Adrenal gland (tissue), 12 donors: Measurements from ENCODE around the gene TULP4. TPM values are rescaled to one million over a fixed set of nuclear protein-coding genes. Genes with fewer than 3 reads are reported as not detected.
"Not testable (repeated sequence)": the region's sequence is repeated elsewhere in the genome, so short reads cannot be mapped to it uniquely, and the experiment has no call there.

Source experiments
- DNase-seq, 7 donors: peaks; one replicate each; pipeline ENCODE4 v3.0.0-alpha.2; 2019 to 2020
- H3K27ac ChIP-seq, 5 donors: fragments of 200-600 bp; sonication (generic) in 4 of 5; 1 replicate in 3 of 5; 2 replicates in 2 of 5; pipeline versions ENCODE4 v1.5.1 to v1.8.0; 2016 to 2020; ENCODE audit warnings: mild to moderate bottlenecking in 1 of 5
- H3K27me3 ChIP-seq: fragments of 200-600 bp; 2 replicates; pipeline ENCODE4 v1.8.0; 2021
- H3K36me3 ChIP-seq, 2 donors: fragments of 200-600 bp; replicated peaks in 1 of 2; 1 replicate in 1 of 2; 2 replicates in 1 of 2; pipeline versions ENCODE4 v1.5.1 to v1.8.0; 2018 to 2022
- H3K4me1 ChIP-seq, 2 donors: fragments of 200-600 bp; replicated peaks in 1 of 2; 1 replicate in 1 of 2; 2 replicates in 1 of 2; pipeline versions ENCODE4 v1.5.1 to v1.8.0; 2018 to 2021
- H3K4me3 ChIP-seq, 4 donors: fragments of 200-600 bp; sonication (generic) in 3 of 4; one replicate each; pipeline ENCODE4 v1.5.1; 2016 to 2018
- H3K9me3 ChIP-seq, 3 donors: fragments of 200-600 bp; sonication (generic) in 1 of 3; replicated peaks in 1 of 3; 1 replicate in 2 of 3; 2 replicates in 1 of 3; pipeline versions ENCODE4 v1.5.1 to v1.8.0; 2016 to 2021
- CTCF ChIP-seq, 6 experiments: fragments of 450-650 bp in 4 of 6; fragments of 200-600 bp in 2 of 6; sonication (generic) in 1 of 6; IDR thresholded peaks; 1 replicate in 5 of 6; 2 replicates in 1 of 6; pipeline versions ENCODE4 v1.5.1 to v1.8.0; 2016 to 2021; ENCODE audit warnings: antibody characterized with exemption in 6 of 6, mild to moderate bottlenecking in 2 of 6, moderate library complexity in 1 of 6
- POLR2A ChIP-seq, 2 donors: fragments of 450-650 bp; IDR thresholded peaks; one replicate each; pipeline ENCODE4 v1.6.1; 2017; ENCODE audit warnings: antibody characterized with exemption in 2 of 2, mild to moderate bottlenecking in 2 of 2, moderate library complexity in 1 of 2
- WGBS, 4 donors: extraction: QIAGEN DNeasy Blood & Tissue Kit in 2 of 4; methylation state at CpG; one replicate each; pipeline versions ENCODE4 v1.1.5 to v1.1.7; 2013 to 2017; 5-methylcytosine and 5-hydroxymethylcytosine counted together
- intact Hi-C, 2 donors: fragments of 100-400 bp; cut with DNase I; formaldehyde crosslinking; loops; one replicate each; pipeline versions ENCODE4 v1.14.1 to v1.15.0; 2022 to 2023
- polyA plus RNA-seq, 3 donors: library from polyadenylated mRNA; stranded (reverse); fragments of 200-250 nt in 2 of 3; fragments of 350-450 nt in 1 of 3; fragmentation: Illumina TruSeq in 1 of 3; extraction: RNeasy Lipid Tissue Mini Kit (QIAGEN cat#74804) in 1 of 3; gene quantifications; one replicate each; pipeline ENCODE4 v1.2.3, GENCODE V29; 2013 to 2014
- total RNA-seq, 9 donors: library from RNA; depleted of rRNA in 4 of 9; stranded (reverse); fragments of >200 nt in 4 of 9; fragments of 120-200 nt in 1 of 9; fragmentation: NEBNext Ultra II Directional in 1 of 9; extraction: Animal tissue kit (Norgen Biotek cat#: 25700) in 1 of 9; gene quantifications; one replicate each; pipeline versions ENCODE4 v1.1.0 to v1.2.4, GENCODE V29; 2013 to 2023
- donor health status: healthy with polysubstance abuse.
- donor health status: Bipolar disorder and iron deficiency.
- donor health status: DM: yes; HTN: yes; CAD: no.
- donor health status: DM: no; HTN: no; CAD: no.
- donor health status: DM: no; HTN: no; CAD: no.
- donor health status: DM: yes; HTN: yes; CAD: no.

TULP4 gene
- total and polyA plus RNA-seq, 12 donors = 1.9 to 89.6 (median 61.4) TPM

- H3K36me3 ChIP-seq = no peaks in the 10 kb centered on the region
- no peak overlapping the region for H3K4me3 ChIP-seq
- TF ChIP-seq POLR2A (IDR thresholded peaks at IDR 0.05) (no peak), CTCF (IDR thresholded peaks at IDR 0.05) (no peak)
- H3K4me1 ChIP-seq = peaks cover 0 to 14% of the 10 kb centered on the region in 2 donors
- intact Hi-C loops = no loop called here
- H3K9me3 ChIP-seq = no peaks in the 10 kb centered on the region
- H3K27me3 ChIP-seq = no peaks in the 10 kb centered on the region
- DNase-seq = no peak
- no peak overlapping the region for H3K27ac ChIP-seq
- 88 to 99% (median 92%) methylated on average over 3 of the region's 3 CpGs for WGBS, 4 donors
Observed at GRCh38 chr6:158290040-158290439, 22.2 kb upstream of the TULP4 start.

GRCh38 chr6:158290659-158291058 lies 21.6 kb upstream of the TULP4 start:
- H3K4me1 ChIP-seq = peaks cover 0 to 12% of the 10 kb centered on the region in 2 donors
- no peak for DNase-seq
- TF ChIP-seq POLR2A (IDR thresholded peaks at IDR 0.05) (no peak), CTCF (IDR thresholded peaks at IDR 0.05) (no peak)
- no peaks in the 10 kb centered on the region for H3K36me3 ChIP-seq
- no peak overlapping the region for H3K27ac ChIP-seq
- 77 to 90% (median 86%) methylated on average over 3 of the region's 3 CpGs for WGBS, 4 donors
- H3K4me3 ChIP-seq = no peak overlapping the region
- intact Hi-C loops = no loop called here
- H3K9me3 ChIP-seq = no peaks in the 10 kb centered on the region
- no peaks in the 10 kb centered on the region for H3K27me3 ChIP-seq

GRCh38 chr6:158292016-158292415 lies 20.2 kb upstream of the TULP4 start:
- no peak overlapping the region for H3K27ac ChIP-seq
- TF ChIP-seq CTCF (IDR thresholded peaks at IDR 0.05) (no peak), POLR2A (IDR thresholded peaks at IDR 0.05) (no peak)
- 93 to 100% (median 98%) methylated on average over 3 of the region's 3 CpGs for WGBS, 4 donors
- H3K36me3 ChIP-seq = no peaks in the 10 kb centered on the region
- no peaks in the 10 kb centered on the region for H3K4me1 ChIP-seq
- no peak for DNase-seq
- H3K27me3 ChIP-seq = no peaks in the 10 kb centered on the region
- intact Hi-C loops = no loop called here
- no peak overlapping the region for H3K4me3 ChIP-seq
- no peaks in the 10 kb centered on the region for H3K9me3 ChIP-seq

- no peak for TF ChIP-seq POLR2A (IDR thresholded peaks at IDR 0.05)
- no peak for TF ChIP-seq CTCF (IDR thresholded peaks at IDR 0.05)
- Histone ChIP-seq H3K4me1 (no peaks in the 10 kb centered on the region), H3K27ac (no peak overlapping the region), H3K27me3 (no peaks in the 10 kb centered on the region), H3K9me3 (no peaks in the 10 kb centered on the region), H3K36me3 (no peaks in the 10 kb centered on the region), H3K4me3 (no peak overlapping the region)
- intact Hi-C loops = no loop called here
- no peak for DNase-seq
- 84 to 100% (median 94%) methylated on average over 1 of the region's 1 CpG for WGBS, 4 donors
Observed at GRCh38 chr6:158293122-158293521, 19.1 kb upstream of the TULP4 start.

- DNase-seq, H3K4me1 ChIP-seq, H3K27me3 ChIP-seq, H3K4me3 ChIP-seq, H3K36me3 ChIP-seq, intact Hi-C loops, H3K9me3 ChIP-seq, H3K27ac ChIP-seq: not testable (repeated sequence)
- 96 to 98% (median 97%) methylated on average over 11 of the region's 11 CpGs for WGBS, 4 donors
Observed at GRCh38 chr6:158295976-158296853, 16.1 kb upstream of the TULP4 start.

GRCh38 chr6:158296854-158297324 lies 15.4 kb upstream of the TULP4 start:
- H3K4me3 ChIP-seq, H3K36me3 ChIP-seq, H3K27ac ChIP-seq, H3K4me1 ChIP-seq, H3K27me3 ChIP-seq, H3K9me3 ChIP-seq, intact Hi-C loops, DNase-seq: not testable (repeated sequence)
- WGBS, 4 donors = 97 to 98% (median 98%) methylated on average over 7 of the region's 7 CpGs

GRCh38 chr6:158297657-158298056 lies 14.6 kb upstream of the TULP4 start:
- intact Hi-C loops, DNase-seq, H3K36me3 ChIP-seq, H3K9me3 ChIP-seq, H3K4me1 ChIP-seq, H3K27me3 ChIP-seq, H3K27ac ChIP-seq, H3K4me3 ChIP-seq: not testable (repeated sequence)
- WGBS, 4 donors = 91 to 99% (median 94%) methylated on average over 10 of the region's 10 CpGs
